AG08395 (cell line): Measurements from ENCODE around the gene NRXN3.
"Not testable (repeated sequence)": the region's sequence is repeated elsewhere in the genome, so short reads cannot be mapped to it uniquely, and the experiment has no call there.

ENCODE experiments used
- DNase-seq: peaks from one replicate; pipeline ENCODE4 v3.0.0; 2012; ENCODE audit warnings: mixed read lengths, low spot score

The NRXN3 gene

DNA sequence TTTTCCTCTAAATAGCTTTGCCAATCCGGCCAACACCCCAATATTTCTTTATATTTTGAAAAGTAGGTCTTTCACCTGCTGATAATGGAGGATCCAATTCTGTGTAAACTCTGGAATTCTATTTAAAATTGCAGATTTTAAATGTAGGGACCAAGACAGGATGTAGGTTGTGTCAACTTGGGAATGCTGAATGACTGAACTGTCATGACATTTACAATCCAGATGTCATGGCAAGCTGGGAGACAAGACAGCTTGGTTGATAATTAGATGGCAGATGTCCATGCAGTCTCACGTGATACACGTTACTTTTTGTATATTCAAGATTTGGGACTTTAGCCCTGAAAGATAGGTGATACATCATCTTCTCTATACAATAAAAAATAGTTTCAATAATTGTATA, 1564.0 kb downstream of the NRXN3 start:
- no peak for DNase-seq

DNA sequence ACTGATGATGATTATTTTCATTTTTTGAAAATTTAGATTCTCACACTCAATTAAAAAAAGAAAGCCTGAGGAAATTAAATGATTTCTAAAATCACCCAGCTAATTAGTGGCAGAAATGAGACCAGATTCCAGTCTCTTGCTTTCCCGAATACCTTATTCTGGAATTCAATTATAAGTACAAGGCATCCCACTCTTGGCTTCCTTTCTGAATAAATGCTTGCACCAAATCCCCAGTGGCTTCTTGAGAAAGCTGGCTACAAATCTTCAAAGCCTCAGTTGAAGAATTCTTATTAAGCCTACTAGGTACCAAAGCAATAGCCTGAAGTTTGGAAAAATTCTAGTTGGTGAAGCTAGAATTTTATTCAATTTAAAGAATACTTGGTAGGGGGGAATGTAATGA, 1564.5 kb downstream of the NRXN3 start:
- DNase-seq = no peak

DNA sequence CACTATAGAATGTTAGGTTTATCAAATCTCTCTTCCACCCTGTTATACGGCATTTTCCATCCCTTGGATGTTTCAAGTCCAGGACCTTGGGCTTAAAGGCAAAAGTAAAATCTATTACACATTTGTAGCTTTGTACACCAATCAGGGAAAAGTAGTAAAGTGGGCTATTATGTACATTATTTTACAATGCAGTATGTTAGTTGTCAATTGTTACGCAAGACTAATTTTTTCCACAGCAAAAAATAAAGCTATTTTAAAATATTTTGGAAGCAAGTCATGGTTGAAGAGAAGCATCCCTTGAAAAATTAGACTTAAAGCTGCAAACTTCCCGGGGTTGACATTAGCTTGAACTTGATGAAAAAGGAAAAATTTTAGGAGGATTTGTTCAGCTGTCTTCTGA, 1564.9 kb downstream of the NRXN3 start:
- DNase-seq = no peak

DNA sequence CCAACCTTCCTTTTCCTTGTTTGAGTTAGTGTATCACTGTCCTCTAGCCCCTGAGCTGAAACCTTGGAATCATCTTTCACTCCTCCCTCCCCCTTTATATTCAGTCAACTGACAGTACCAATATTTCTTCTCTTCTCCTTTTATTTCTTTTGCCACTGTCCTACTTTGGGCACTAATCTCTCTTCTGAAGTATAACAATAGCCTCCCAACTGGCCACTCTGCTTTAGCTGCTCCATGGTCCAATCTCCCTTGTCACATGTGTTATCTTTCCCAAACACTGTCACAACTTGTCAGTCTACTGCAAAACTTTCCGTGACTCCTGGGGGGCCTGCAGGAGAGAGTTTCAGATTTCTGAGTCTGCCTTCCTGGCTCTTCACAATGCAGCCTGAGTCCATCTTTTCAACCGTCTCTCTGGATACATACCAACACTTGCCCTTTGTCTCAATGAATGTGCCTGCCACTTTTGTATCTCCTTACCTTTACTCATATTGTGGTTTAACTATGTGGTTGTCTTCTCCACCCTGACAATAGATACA, 1570.0 kb downstream of the NRXN3 start:
- DNase-seq = no peak

DNA sequence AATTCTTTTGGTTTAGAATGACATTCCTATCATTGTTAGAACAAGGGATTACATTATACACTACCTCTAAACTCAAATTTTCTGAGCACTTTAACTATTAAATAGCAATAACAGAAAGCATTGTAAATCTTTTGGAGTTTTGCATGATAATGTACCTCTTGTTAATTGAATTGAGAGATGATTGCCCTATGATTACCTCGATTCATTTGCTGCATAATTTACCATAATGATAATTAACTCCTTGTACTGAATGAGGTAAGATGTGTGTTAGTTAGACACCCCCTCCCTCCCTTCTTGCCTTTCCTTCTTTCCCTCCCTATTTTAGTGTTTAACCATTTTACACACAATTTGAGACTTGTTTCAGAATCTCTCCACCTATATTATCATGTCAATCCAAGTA, 1572.0 kb downstream of the NRXN3 start:
- DNase-seq = no peak

DNA sequence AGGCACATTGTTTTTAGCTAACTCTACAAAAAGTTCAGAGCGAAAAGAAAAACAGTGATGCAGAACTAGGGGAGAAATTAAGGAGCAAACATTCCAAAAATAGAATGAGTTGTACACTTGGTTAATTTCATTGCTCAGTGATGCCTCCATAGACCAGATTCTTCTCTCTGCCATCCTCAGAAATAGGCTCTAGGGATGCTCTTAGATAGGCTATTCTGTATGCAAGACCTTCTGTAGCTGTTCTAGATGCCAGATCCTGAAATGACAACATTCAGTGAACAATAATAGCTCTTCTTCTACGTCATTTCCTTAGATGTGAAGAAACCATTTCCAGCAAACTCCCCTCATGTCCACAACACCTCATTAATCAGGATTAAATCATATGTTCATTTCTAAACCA, 1574.9 kb downstream of the NRXN3 start:
- no peak for DNase-seq

DNA sequence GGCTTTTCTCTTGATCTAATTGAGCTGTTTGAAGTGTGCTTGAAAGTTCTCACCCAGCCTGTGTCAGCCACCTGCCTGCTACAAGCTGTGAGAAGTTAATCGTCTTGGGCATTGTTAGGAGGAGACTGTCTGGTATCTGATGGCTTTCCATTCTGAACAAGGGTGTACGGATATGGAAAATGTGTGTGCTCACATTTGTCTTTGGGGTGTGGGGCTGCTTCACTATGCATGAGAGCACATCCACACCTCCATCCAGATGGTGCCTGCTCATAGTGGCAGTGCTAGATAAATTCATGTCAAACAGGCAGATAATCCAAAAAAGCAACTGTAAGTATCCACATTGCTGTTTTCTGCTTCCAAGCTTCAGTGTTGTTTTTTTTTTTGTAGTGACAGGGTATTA, 1578.9 kb downstream of the NRXN3 start:
- no peak for DNase-seq

DNA sequence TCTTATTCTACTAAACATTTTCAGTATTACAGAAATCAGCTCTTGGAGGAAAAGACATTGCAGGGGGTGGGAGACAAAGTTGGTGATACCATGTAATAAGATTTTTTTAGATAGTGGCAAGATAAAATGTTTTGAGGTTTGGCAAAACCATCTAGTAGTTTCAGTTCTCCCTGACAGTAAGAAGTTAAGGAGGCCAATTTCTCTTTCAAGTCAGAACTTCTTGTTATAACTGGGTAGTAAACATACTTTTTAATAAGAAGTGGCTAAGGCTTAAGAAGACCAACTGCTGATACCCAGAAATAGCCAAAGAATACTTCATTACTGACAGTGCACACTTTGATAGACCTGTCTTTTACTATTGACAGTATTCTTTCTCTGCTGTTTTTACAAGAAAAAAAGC, 1588.8 kb downstream of the NRXN3 start:
- no peak for DNase-seq

DNA sequence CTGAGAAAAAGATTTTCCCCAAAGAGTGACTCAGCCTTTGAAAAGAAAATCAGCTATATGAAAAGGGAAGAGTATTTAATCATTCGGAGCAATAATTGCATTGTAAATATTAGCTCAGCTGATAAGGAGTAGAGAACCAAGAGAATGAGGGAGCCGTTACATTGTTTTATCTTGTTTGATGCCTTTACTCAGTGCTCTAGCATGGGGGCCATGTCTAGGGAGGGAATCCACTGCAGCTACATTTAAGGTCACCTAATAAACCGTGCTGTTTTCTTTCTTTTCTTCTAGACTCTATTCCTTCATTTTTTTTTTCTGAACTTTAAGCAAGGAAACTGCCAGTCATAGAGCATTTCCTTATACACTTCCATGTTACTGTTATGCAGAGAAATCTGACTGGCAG, 1594.2 kb downstream of the NRXN3 start:
- DNase-seq = no peak

DNA sequence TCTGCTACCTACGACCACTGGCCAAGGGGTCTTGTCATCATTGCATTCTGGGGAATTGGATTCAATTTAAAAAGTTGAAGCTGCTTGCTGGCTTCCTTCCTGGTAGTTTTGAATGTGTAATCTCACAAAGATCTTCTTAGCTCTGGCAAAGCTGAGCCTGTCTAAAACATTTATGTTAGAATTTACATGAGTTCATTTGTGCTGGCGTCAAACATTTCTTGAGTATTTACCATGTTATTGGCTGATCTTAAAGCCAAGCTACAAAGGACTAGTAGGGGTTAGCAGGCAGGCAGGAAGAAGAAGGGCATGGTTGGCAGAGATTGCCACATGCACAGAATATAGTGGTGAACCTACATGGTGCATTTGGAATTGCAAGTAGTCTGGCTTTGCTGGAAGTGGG, 1596.3 kb downstream of the NRXN3 start:
- DNase-seq = no peak

DNA sequence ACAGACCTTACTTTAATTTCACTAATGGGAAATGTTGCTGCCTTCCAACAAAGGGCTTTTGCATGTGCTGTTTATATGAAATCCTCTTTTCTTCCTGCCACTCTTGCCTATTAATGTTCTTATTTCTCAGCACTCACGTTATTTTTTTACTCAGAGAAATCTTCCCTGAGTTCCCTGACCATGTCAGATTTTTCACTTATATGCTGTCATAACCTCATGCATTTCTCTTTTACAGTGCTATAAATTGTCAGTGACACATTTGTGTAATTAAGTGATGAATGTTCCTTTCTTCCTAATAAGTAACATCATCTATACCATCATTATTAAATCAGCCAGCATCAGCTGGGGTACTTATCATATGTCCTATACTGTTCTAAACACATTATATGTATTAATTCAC, 1597.1 kb downstream of the NRXN3 start:
- DNase-seq = no peak

DNA sequence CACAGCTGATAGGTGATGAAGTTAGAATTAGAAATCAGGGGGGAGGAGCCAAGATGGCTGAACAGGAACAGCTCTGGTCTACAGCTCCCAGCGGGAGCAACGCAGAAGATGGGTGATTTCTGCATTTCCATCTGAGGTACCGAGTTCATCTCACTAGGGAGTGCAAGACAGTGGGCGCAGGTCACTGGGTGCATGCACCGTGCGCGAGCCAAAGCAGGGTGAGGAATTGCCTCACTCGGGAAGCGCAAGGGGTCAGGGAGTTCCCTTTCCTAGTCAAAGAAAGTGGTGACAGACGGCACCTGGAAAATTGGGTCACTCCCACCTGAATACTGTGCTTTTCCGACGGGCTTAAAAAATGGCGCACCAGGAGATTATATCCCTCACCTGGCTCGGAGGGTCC, 1597.5 kb downstream of the NRXN3 start:
- not testable (repeated sequence) for DNase-seq

DNA sequence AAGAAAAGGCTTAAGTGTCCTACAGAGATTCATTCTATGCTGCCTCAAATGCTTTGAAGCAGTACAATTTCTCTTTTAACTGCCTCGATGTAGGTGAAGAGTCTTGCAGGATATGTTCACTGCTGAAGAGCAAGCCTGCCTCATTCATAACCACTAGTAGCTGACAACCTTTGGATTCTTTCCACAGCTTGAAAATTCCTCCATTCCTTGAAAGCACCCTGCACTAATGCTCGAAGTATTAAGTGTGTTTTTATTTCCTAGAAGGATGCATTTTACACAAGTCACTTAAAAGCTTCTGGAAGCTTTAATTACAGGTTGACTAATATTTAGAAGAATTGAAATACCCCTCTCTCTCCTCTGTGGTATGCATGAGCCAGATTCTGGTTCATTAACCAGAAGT, 1611.7 kb downstream of the NRXN3 start:
- no peak for DNase-seq

DNA sequence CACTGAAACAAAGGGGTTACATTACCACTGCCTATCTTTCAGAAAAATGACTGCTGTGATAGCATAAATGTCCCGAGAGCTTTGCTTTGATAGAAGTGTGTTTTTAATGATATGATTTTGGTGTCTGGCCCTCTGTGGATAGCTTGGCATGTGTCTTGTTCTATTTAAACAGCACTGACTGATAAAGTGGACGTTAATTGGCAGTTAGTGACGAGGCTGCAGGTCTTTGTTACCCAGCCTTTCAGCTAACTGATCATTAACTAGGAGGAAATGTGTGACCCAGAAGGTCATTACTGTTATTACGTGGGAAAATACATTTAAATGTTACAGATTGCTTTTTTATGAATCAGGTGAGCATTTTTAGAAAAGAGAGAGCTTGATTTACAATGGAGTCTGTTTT, 1612.9 kb downstream of the NRXN3 start:
- DNase-seq = no peak

DNA sequence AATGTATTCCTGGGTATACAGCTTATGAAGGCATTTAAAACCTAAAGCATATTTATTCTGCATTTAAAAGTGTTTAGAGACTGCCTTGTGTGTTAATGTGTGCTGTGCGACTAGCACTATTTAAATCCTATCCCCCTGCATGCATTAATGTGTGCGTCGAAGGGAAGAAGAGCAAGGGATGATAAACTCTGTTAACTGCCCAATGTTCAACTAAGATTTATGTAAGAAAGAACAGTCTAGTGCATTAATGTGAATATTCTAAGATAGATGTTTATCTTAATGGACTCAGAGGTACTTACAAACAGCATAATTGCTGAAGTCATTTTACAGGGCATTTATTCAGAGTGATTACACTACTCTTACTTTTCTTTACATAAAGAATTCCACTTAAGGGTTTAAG, 1616.3 kb downstream of the NRXN3 start:
- no peak for DNase-seq

DNA sequence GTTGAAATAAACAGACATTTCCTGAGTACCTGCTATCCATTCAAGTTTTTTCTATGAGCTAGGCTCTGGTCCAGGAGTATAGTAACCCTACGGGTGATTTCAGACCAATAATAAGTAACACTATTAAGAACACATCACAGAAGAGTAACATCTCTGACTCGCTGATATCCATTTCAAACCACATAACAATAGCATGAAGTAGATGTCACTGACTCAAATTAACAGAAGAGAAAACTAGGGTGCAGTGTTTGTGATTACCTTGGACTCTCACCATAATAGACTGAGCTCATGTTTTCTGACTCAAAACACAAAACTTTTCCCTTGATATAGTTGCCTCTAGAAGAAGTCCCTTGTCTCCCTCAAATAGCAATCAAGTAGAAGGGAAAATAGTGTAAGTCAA, 1618.2 kb downstream of the NRXN3 start:
- DNase-seq = no peak

DNA sequence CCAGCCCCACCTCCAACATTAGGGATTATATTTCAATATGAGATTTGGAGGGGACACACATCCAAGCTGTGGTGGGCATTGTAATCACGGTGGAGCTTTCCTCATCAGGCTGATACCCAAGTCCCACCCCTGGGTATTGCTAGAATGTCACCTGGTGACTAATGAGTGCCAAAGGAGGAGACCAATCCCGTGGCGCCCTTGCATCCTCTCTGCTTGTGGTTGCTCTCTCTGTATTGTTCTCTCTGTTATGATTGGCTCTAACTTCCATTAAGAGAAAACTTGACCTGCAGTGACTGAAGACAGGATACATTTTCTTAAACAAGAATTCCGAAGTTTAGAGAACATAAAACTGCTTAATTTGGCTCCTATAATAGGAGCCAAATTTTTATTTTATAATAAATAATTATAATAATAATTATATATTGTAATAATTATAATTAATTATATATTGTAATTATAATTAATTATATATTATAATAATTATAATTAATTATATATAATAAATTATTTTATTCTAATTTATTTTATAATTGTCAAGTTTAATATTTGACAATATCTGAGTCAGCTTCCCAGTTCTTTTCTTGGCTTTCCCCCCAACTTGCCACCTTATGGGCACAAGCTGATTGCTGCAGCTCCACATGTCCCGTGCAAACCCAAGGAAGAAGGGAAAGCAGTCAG, 1621.0 kb downstream of the NRXN3 start:
- no peak for DNase-seq

DNA sequence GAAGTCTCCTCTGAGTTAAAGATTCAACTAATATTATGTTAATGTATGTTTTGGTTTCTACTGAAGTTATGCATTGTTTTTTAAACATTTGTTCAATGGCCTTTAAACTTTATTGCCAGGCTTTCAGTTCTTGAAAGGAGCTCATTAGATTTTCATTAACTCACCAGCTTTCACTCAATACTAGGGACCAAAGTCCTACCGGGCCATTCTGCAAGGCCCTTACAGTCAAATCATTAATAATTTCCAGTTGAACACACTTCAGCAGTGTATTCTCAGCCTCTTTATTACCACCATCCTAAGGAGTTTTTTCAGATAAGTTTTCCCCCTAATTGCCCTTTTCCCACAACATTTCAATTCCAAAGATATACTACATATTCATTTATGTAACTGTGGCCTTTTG, 1631.9 kb downstream of the NRXN3 start:
- DNase-seq = no peak

DNA sequence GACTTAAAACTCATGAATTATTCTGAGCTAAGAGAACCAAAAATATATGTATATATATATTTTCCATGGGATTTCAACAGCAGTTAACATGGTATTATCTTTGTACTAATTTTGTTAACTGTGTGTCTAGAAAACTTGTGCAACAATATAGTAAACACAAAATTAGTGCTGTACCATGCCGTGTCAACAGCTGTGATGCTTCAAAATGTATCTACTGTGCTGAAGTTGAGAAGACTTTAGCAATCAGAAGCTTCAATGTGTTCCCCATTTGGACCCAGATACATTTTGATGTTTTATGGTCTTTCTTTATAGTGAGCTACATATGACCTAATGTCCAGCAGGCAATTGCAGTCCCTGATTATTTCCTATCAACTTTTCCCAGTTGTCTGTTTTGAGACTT, 1635.5 kb downstream of the NRXN3 start:
- no peak for DNase-seq

DNA sequence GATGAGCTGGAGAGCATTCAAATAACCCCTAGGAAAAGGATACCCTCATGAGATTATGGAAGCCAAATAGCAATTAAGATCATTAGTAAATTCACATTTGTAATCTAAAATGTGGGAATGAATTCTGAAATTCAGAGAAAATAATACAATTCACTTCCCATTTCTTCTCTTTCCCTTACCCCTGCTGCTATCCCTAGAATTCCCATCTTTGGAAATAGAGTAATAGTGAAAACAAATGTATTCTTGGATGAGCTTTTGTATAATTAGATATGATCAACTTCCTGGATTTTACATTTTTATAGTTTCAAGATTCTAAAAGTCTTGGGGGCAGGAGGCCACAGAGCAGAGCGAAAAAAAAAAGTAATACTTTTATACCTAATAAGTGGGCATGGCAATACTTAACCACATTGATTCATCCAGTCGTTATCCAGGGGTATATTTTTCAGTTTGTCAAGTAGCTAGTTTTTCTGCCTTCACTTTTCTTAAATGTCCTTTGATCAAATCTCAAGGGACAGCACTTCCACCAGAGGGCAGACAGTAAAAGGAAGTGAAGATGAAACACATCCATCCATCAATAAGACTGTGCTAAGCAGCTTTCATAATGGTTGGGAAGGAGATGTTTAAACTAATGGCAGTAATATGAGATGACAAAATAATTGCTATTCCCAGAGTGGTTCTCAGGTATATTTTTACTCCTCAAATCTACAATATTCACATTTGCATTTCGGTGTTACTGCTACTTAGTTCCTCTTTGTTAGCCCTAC, 1639.9 kb downstream of the NRXN3 start:
- DNase-seq = no peak

DNA sequence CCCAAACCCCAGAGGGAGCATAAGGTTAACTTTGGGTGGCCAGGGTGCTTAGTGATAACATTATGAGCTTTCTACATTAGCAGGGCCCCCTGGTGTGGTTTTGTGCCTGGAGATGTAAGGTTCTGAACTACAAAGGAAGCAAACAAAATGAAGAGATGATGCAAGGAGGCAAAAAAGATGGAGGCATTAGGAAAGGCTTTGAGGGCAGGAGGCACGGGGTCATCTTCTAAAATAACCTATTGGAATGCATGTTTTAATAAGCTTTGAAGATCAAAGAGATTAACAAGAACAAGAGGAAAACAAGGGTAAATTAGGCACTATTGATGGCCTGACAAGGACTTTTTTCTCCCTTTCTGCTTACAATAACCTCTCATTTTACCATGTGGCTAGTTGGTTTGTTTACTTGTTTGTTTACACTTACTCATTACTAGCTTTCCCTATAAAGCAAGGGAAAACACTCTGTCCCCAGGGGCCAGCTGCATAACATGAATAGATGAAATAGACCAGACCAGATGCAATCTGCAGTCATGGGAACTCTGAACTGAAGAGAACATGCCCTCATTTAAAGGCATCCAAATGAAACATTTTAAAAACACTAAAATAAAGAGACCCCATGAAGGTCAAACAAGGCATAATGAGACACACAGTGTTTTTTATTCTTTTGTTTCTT, 1650.8 kb downstream of the NRXN3 start:
- no peak for DNase-seq

DNA sequence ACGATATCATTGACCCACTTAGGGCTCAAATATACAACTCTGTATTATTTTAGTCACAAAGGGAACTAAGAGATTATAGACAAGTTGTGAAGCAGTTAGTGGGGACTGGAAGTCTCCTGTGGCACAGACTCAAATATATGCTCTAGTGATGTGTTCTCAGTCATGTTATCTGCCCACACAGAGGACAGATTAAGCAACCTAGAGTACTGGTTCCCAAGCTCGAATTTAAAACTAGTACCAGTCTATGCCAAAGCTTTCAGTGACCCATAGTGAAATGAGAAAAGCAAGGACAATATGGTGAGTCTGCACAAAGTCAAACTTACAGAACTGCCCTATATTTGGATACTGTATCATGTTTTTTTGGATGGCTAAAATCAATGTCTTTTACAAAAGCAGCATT, 1651.9 kb downstream of the NRXN3 start:
- DNase-seq = no peak

DNA sequence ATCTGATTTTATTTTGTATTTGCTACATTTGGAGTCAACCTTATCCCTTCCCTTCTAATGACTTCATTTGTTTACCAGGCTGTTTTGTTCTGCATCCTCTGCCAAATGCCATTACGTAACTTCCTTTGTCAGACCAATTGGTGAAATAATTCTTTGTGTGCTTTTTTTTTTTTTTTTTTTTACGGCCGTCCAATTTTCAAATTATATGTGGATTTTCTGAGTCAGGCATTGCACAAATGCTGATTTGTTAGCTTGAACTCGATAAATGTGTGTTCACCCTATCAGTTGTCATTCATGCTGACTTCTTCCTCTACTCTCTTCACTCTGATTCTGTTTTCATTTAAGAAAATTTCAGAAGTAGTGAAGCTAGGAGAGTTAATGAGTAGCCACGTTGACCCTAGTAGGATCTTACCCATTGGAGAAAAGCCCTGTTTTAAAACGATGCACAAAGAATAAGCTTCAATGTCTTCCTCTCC, 1654.9 kb downstream of the NRXN3 start:
- no peak for DNase-seq
